ENCODE measurements around the gene KCNK7.

The KCNK7 gene

GRCh38 chr11:65625628-65626342 lies 30.2 kb upstream of the KCNK7 start:
- no peak for DNase-seq

- no peak for DNase-seq
Observed at GRCh38 chr11:65624931-65625627, 29.5 kb upstream of the KCNK7 start.

GRCh38 chr11:65623852-65624616 lies 28.4 kb upstream of the KCNK7 start:
- no peak for DNase-seq

GRCh38 chr11:65623177-65623576 lies 27.6 kb upstream of the KCNK7 start:
- DNase-seq = no peak

GRCh38 chr11:65622011-65622410 lies 26.4 kb upstream of the KCNK7 start:
- DNase-seq = no peak

- no peak for DNase-seq
Observed at GRCh38 chr11:65621460-65621859, 25.9 kb upstream of the KCNK7 start.

GRCh38 chr11:65620666-65621065 lies 25.1 kb upstream of the KCNK7 start:
- no peak for DNase-seq

- no peak for DNase-seq
Observed at GRCh38 chr11:65619281-65619928, 23.8 kb upstream of the KCNK7 start.

GRCh38 chr11:65618763-65619162 lies 23.2 kb upstream of the KCNK7 start:
- DNase-seq = no peak

- DNase-seq = no peak
Observed at GRCh38 chr11:65617990-65618751, 22.6 kb upstream of the KCNK7 start.

GRCh38 chr11:65617136-65617850 lies 21.7 kb upstream of the KCNK7 start:
- DNase-seq = no peak

GRCh38 chr11:65616575-65617001 lies 21.0 kb upstream of the KCNK7 start:
- DNase-seq = no peak

- DNase-seq = peak; percentile 53
Observed at GRCh38 chr11:65615950-65616574, 20.5 kb upstream of the KCNK7 start.

GRCh38 chr11:65615229-65615949 lies 19.8 kb upstream of the KCNK7 start, which contains the start of gene PCNX3:
Gene PCNX3, plus strand, starts transcription at chr11:65615776. Its CDS starts 536 bp downstream, at chr11:65616312.
- peak; percentile 100 for DNase-seq

GRCh38 chr11:65613091-65613928 lies 17.7 kb upstream of the KCNK7 start:
- DNase-seq = no peak

GRCh38 chr11:65612691-65613090 lies 17.1 kb upstream of the KCNK7 start:
- DNase-seq = no peak

- no peak for DNase-seq
Observed at GRCh38 chr11:65611758-65612603, 16.4 kb upstream of the KCNK7 start.

- no peak for DNase-seq
Observed at GRCh38 chr11:65611028-65611757, 15.6 kb upstream of the KCNK7 start.

Data from NCI-H226 (cell line).